ENCODE results near the gene LRP2BP.

Gene LRP2BP

GRCh38 chr4:185346975-185347601 is 48.6 kb downstream of the LRP2BP start:
- no peak for TF ChIP-seq CTCF (IDR thresholded peaks at IDR 0.05; ENCODE audit: insufficient read depth, low read depth, low read length, missing control alignments)
- no peak for DNase-seq (ENCODE audit: low read depth)
- H3K4me3 ChIP-seq (ENCODE audit: low read length), result no peak overlapping the region

- TF ChIP-seq CTCF (IDR thresholded peaks at IDR 0.05; ENCODE audit: insufficient read depth, low read depth, low read length, missing control alignments), result no peak
- DNase-seq (ENCODE audit: low read depth), result no peak
- no peak overlapping the region for H3K4me3 ChIP-seq (ENCODE audit: low read length)
These were observed 50.8 kb downstream of the LRP2BP start for GRCh38 chr4:185344743-185345538.

- H3K4me3 ChIP-seq (ENCODE audit: low read length), result no peak overlapping the region
- no peak for TF ChIP-seq CTCF (IDR thresholded peaks at IDR 0.05; ENCODE audit: insufficient read depth, low read depth, low read length, missing control alignments)
- DNase-seq (ENCODE audit: low read depth), result no peak
These were observed 51.8 kb downstream of the LRP2BP start for GRCh38 chr4:185343726-185344581.

- no peak for DNase-seq (ENCODE audit: low read depth)
- no peak overlapping the region for H3K4me3 ChIP-seq (ENCODE audit: low read length)
- no peak for TF ChIP-seq CTCF (IDR thresholded peaks at IDR 0.05; ENCODE audit: insufficient read depth, low read depth, low read length, missing control alignments)
These were observed 53.9 kb downstream of the LRP2BP start for GRCh38 chr4:185341841-185342240.

- no peak overlapping the region for H3K4me3 ChIP-seq (ENCODE audit: low read length)
- TF ChIP-seq CTCF (IDR thresholded peaks at IDR 0.05; ENCODE audit: insufficient read depth, low read depth, low read length, missing control alignments), result no peak
- DNase-seq (ENCODE audit: low read depth), result no peak
These were observed 54.3 kb downstream of the LRP2BP start for GRCh38 chr4:185341377-185341776.

GRCh38 chr4:185339941-185340340 is 55.8 kb downstream of the LRP2BP start:
- no peak for DNase-seq (ENCODE audit: low read depth)
- TF ChIP-seq CTCF (IDR thresholded peaks at IDR 0.05; ENCODE audit: insufficient read depth, low read depth, low read length, missing control alignments), result no peak
- H3K4me3 ChIP-seq (ENCODE audit: low read length), result no peak overlapping the region

Measured in epithelial cell of esophagus (primary cell).